Stimulated activated naive B cell treated with anti-CD40 and anti-IgM and Interleukin-4, amounts not matched to agents 10 μg/mL and 1 μg/mL and 100 μg/mL, for 72 hours (primary cell): Measurements from ENCODE around the gene ZSWIM8.
"Not testable (repeated sequence)": the region's sequence is repeated elsewhere in the genome, so short reads cannot be mapped to it uniquely, and the experiment has no call there.

Experiments used
- ATAC-seq, 2 donors: fragments of 150-1000 bp; cut with Tn5 transposase; replicated peaks; 2 replicates each; pipeline ENCODE4 v1.10.0; 2021; ENCODE audit warnings: moderate library complexity in 1 of 2
- DNase-seq: peaks from one replicate; pipeline ENCODE4 v3.0.0; 2021
- H3K27ac Mint-ChIP-seq: one replicate; pipeline ENCODE4 v1.8.0; 2022; ENCODE audit warnings: mild to moderate bottlenecking, mixed read lengths
- H3K27me3 Mint-ChIP-seq, 2 donors: one replicate each; pipeline ENCODE4 v1.8.0; 2022; ENCODE audit warnings: mixed read lengths in 2 of 2
- H3K36me3 Mint-ChIP-seq, 2 donors: one replicate each; pipeline ENCODE4 v1.8.0; 2022; ENCODE audit warnings: mixed read lengths in 2 of 2, mild to moderate bottlenecking in 1 of 2
- H3K4me1 Mint-ChIP-seq, 2 donors: one replicate each; pipeline ENCODE4 v1.8.0; 2022; ENCODE audit warnings: mixed read lengths in 2 of 2, mild to moderate bottlenecking in 1 of 2
- H3K4me3 Mint-ChIP-seq, 2 donors: one replicate each; pipeline ENCODE4 v1.8.0; 2022; ENCODE audit warnings: mild to moderate bottlenecking in 2 of 2, mixed read lengths in 2 of 2, moderate library complexity in 1 of 2
- H3K9me3 Mint-ChIP-seq, 2 donors: one replicate each; pipeline ENCODE4 v1.8.0; 2022; ENCODE audit warnings: mixed read lengths in 2 of 2, mild to moderate bottlenecking in 1 of 2

Gene ZSWIM8

GRCh38 chr10:73819513-73820093 lies 34.2 kb downstream of the ZSWIM8 start:
- DNase-seq (no peak), ATAC-seq (no peak)
- no peaks in the 10 kb centered on the region for H3K4me1 Mint-ChIP-seq
- no peak overlapping the region for H3K4me3 Mint-ChIP-seq
- H3K36me3 Mint-ChIP-seq, result peaks cover 12 to 36% of the 10 kb centered on the region in 2 donors
- H3K9me3 Mint-ChIP-seq, result no peaks in the 10 kb centered on the region
- H3K27me3 Mint-ChIP-seq, result no peaks in the 10 kb centered on the region
- H3K27ac Mint-ChIP-seq, result no peak overlapping the region

- no peak overlapping the region for H3K27ac Mint-ChIP-seq
- ATAC-seq (no peak), DNase-seq (no peak)
- H3K9me3 Mint-ChIP-seq, result no peaks in the 10 kb centered on the region
- peaks cover 30 to 37% of the 10 kb centered on the region in 2 donors for H3K36me3 Mint-ChIP-seq
- no peaks in the 10 kb centered on the region for H3K27me3 Mint-ChIP-seq
- H3K4me3 Mint-ChIP-seq, result no peak overlapping the region
- peaks cover 0 to 4% of the 10 kb centered on the region in 2 donors for H3K4me1 Mint-ChIP-seq
Measured at GRCh38 chr10:73823391-73823790, 38.0 kb downstream of the ZSWIM8 start.

- Mint-ChIP-seq H3K36me3 (peaks cover 30 to 37% of the 10 kb centered on the region in 2 donors), H3K27ac (no peak overlapping the region), H3K4me3 (no peak overlapping the region), H3K4me1 (peaks cover 0 to 4% of the 10 kb centered on the region in 2 donors), H3K9me3 (no peaks in the 10 kb centered on the region), H3K27me3 (no peaks in the 10 kb centered on the region)
- ATAC-seq (no peak), DNase-seq (no peak)
Measured at GRCh38 chr10:73824146-73824725, 38.8 kb downstream of the ZSWIM8 start.

- H3K9me3 Mint-ChIP-seq, result no peaks in the 10 kb centered on the region
- H3K27ac Mint-ChIP-seq, result peak overlapping the region; percentile 73
- no peak overlapping the region for H3K4me3 Mint-ChIP-seq
- peaks cover 0 to 4% of the 10 kb centered on the region in 2 donors for H3K4me1 Mint-ChIP-seq
- no peak for ATAC-seq
- peaks cover 26 to 27% of the 10 kb centered on the region in 2 donors for H3K36me3 Mint-ChIP-seq
- DNase-seq, result no peak
- H3K27me3 Mint-ChIP-seq, result no peaks in the 10 kb centered on the region
Measured at GRCh38 chr10:73827346-73828089, 42.1 kb downstream of the ZSWIM8 start.

- H3K4me1 Mint-ChIP-seq, result peaks cover 0 to 4% of the 10 kb centered on the region in 2 donors
- ATAC-seq, result no peak
- no peaks in the 10 kb centered on the region for H3K27me3 Mint-ChIP-seq
- no peak for DNase-seq
- no peak overlapping the region for H3K4me3 Mint-ChIP-seq
- peaks cover 24 to 27% of the 10 kb centered on the region in 2 donors for H3K36me3 Mint-ChIP-seq
- no peak overlapping the region for H3K27ac Mint-ChIP-seq
- no peaks in the 10 kb centered on the region for H3K9me3 Mint-ChIP-seq
Measured at GRCh38 chr10:73828161-73828560, 42.8 kb downstream of the ZSWIM8 start.

- not testable (repeated sequence) for H3K9me3 Mint-ChIP-seq, H3K4me1 Mint-ChIP-seq, H3K4me3 Mint-ChIP-seq, H3K27ac Mint-ChIP-seq, H3K27me3 Mint-ChIP-seq, DNase-seq, ATAC-seq
- peaks cover 24 to 27% of the 10 kb centered on the region in 2 donors for H3K36me3 Mint-ChIP-seq
Measured at GRCh38 chr10:73829090-73829489, 43.7 kb downstream of the ZSWIM8 start.

GRCh38 chr10:73836427-73836980 lies 51.1 kb downstream of the ZSWIM8 start:
- DNase-seq, result no peak
- no peak for ATAC-seq
- no peaks in the 10 kb centered on the region for H3K9me3 Mint-ChIP-seq

GRCh38 chr10:73837072-73837471 lies 51.7 kb downstream of the ZSWIM8 start:
- no peak for DNase-seq
- Mint-ChIP-seq H3K4me3 (no peak overlapping the region), H3K27ac (no peak overlapping the region), H3K27me3 (no peaks in the 10 kb centered on the region), H3K36me3 (peaks cover 25 to 54% of the 10 kb centered on the region in 2 donors), H3K9me3 (no peaks in the 10 kb centered on the region), H3K4me1 (no peaks in the 10 kb centered on the region)
- no peak for ATAC-seq

More at GRCh38 chr10:73836427-73836980, 51.1 kb downstream of the ZSWIM8 start:
- Mint-ChIP-seq H3K4me3 (no peak overlapping the region), H3K36me3 (peaks cover 23 to 48% of the 10 kb centered on the region in 2 donors), H3K27ac (no peak overlapping the region), H3K4me1 (no peaks in the 10 kb centered on the region), H3K27me3 (no peaks in the 10 kb centered on the region)

- Mint-ChIP-seq H3K4me1 (no peaks in the 10 kb centered on the region), H3K27me3 (no peaks in the 10 kb centered on the region), H3K36me3 (peaks cover 22 to 59% of the 10 kb centered on the region in 2 donors), H3K9me3 (no peaks in the 10 kb centered on the region), H3K4me3 (no peak overlapping the region), H3K27ac (no peak overlapping the region)
- no peak for DNase-seq
- ATAC-seq, result no peak
Measured at GRCh38 chr10:73838008-73838567, 52.7 kb downstream of the ZSWIM8 start.

GRCh38 chr10:73838827-73839226 lies 53.4 kb downstream of the ZSWIM8 start:
- no peaks in the 10 kb centered on the region for H3K4me1 Mint-ChIP-seq
- no peaks in the 10 kb centered on the region for H3K9me3 Mint-ChIP-seq
- ATAC-seq (no peak), DNase-seq (no peak)
- peaks cover 28 to 64% of the 10 kb centered on the region in 2 donors for H3K36me3 Mint-ChIP-seq
- H3K4me3 Mint-ChIP-seq, result no peak overlapping the region
- H3K27ac Mint-ChIP-seq, result no peak overlapping the region
- no peaks in the 10 kb centered on the region for H3K27me3 Mint-ChIP-seq

- Mint-ChIP-seq H3K27ac (no peak overlapping the region), H3K4me3 (no peak overlapping the region), H3K4me1 (no peaks in the 10 kb centered on the region), H3K27me3 (no peaks in the 10 kb centered on the region), H3K9me3 (no peaks in the 10 kb centered on the region), H3K36me3 (peaks cover 26 to 62% of the 10 kb centered on the region in 2 donors)
- ATAC-seq (no peak), DNase-seq (no peak)
Measured at GRCh38 chr10:73839276-73839966, 54.0 kb downstream of the ZSWIM8 start.

GRCh38 chr10:73840056-73840402 lies 54.6 kb downstream of the ZSWIM8 start:
- no peak for ATAC-seq
- Mint-ChIP-seq H3K36me3 (peaks cover 22 to 62% of the 10 kb centered on the region in 2 donors), H3K4me3 (no peak overlapping the region), H3K4me1 (no peaks in the 10 kb centered on the region), H3K27ac (no peak overlapping the region), H3K9me3 (no peaks in the 10 kb centered on the region), H3K27me3 (no peaks in the 10 kb centered on the region)
- DNase-seq, result no peak

- ATAC-seq (no peak), DNase-seq (no peak)
- Mint-ChIP-seq H3K9me3 (no peaks in the 10 kb centered on the region), H3K27me3 (no peaks in the 10 kb centered on the region), H3K4me1 (no peaks in the 10 kb centered on the region), H3K27ac (no peak overlapping the region), H3K36me3 (peaks cover 21 to 64% of the 10 kb centered on the region in 2 donors), H3K4me3 (no peak overlapping the region)
Measured at GRCh38 chr10:73840403-73841060, 55.1 kb downstream of the ZSWIM8 start.

GRCh38 chr10:73841061-73841421 lies 55.6 kb downstream of the ZSWIM8 start:
- H3K4me1 Mint-ChIP-seq, result no peaks in the 10 kb centered on the region
- peaks cover 24 to 69% of the 10 kb centered on the region in 2 donors for H3K36me3 Mint-ChIP-seq
- H3K4me3 Mint-ChIP-seq, result no peak overlapping the region
- ATAC-seq, result no peak
- no peak overlapping the region for H3K27ac Mint-ChIP-seq
- no peaks in the 10 kb centered on the region for H3K9me3 Mint-ChIP-seq
- DNase-seq, result no peak
- H3K27me3 Mint-ChIP-seq, result no peaks in the 10 kb centered on the region
